ENCODE results near the gene KCP.

KCP gene

DNA sequence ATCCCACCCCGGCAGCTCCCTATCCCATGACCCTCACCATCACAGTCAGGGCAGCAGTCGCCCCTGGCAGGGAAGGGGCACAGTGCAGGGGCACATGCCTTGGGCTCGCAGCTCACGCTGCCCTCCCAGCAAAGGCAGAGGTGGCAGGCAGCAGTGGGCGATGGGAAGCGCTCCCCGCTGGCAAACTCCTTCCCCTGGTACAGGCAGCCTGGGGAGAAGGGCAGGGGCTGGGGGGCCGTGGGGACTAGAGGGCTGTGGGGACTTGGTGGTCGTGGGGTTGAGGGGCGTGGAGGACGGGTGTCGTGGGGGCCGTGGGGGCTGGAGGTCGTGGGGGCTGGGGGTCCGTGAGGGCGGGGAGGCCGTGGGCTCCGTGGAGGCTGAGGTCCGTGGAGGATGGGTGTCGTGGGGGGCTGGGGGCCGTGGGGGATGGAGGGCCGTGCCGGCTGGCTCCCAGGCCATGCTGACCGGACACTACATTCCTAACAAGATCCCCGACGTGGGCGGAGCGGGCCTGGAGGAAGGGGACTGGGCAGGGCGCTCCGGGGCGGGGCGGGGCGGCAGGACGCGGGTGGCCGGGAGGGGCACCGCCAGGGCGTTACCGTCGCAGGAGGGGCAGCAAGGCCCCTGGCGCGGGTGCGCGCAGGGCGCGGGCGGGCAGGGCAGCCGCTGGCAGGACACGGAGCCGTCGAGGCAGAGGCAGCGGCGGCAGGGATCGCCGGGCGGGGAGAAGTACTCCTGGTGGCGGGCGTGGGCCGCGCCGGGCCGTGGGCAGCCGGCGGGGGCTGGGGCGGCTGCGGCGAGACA is 20.0 kb downstream of the KCP start:
- Mint-ChIP-seq H3K4me3 (peak overlapping the region; percentile 36 to 57), H3K27ac (no peak overlapping the region), H3K27me3 (peaks cover 16% of the 10 kb centered on the region), H3K4me1 (no peaks in the 10 kb centered on the region), H3K9me3 (no peaks in the 10 kb centered on the region)
- DNase-seq, result no peak
- peak; percentile 35 for ATAC-seq

GRCh38 chr7:128889121-128889520 is 21.4 kb downstream of the KCP start:
- no peak for DNase-seq
- Mint-ChIP-seq H3K9me3 (no peaks in the 10 kb centered on the region), H3K27ac (no peak overlapping the region), H3K4me1 (no peaks in the 10 kb centered on the region), H3K4me3 (no peak overlapping the region), H3K27me3 (peaks cover 24% of the 10 kb centered on the region)
- ATAC-seq, result no peak

DNA sequence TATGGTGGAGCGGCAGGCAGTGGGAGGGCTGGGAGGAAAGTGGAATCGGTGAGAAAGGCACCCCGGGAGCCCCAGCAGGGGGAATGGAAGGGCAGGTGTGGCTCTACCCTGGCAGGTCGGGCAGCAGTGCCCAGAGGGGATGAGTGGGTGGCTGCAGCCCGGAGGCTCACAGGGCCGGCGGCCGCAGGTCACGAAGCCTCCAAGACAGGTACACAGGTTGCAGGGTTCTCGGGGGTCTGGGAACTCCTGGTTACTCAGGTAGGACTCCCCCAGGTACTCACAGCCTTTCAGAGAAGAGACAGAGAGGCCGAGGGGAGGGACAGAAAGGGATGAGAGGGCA is 21.8 kb downstream of the KCP start:
- H3K4me1 Mint-ChIP-seq, result no peaks in the 10 kb centered on the region

DNA sequence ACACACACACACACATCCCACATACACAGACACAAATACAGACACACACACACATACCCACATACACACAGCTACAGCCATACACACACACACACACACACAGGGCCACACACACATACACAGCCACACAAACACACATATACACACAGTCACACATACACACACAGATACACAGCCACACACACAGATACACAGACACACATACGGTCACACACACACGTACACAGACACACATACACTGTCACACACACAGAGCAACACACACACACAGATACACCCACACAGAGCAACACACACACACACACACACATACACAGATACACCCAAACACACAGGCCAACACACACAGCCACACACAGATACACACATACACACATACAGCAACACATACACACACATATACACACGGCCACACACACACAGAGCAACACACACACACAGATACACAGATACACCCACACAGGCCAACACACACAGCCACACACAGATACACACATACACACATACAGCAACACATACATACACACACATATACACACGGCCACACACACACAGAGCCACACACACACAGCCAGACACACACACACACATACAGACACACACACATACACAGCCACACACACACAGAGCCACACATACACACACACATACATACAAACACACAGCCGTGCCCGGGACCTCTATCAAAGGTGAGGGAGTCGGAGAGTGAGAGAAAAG is 22.3 kb downstream of the KCP start:
- Mint-ChIP-seq H3K27ac (no peak overlapping the region), H3K27me3 (peaks cover 24% of the 10 kb centered on the region), H3K9me3 (no peaks in the 10 kb centered on the region), H3K4me1 (no peaks in the 10 kb centered on the region), H3K4me3 (no peak overlapping the region)
- ATAC-seq, result no peak
- no peak for DNase-seq

More for the DNA sequence above, 21.8 kb downstream of the KCP start:
- Mint-ChIP-seq H3K4me3 (no peak overlapping the region), H3K27me3 (peaks cover 24% of the 10 kb centered on the region), H3K9me3 (no peaks in the 10 kb centered on the region), H3K27ac (no peak overlapping the region)
- DNase-seq (no peak), ATAC-seq (no peak)

DNA sequence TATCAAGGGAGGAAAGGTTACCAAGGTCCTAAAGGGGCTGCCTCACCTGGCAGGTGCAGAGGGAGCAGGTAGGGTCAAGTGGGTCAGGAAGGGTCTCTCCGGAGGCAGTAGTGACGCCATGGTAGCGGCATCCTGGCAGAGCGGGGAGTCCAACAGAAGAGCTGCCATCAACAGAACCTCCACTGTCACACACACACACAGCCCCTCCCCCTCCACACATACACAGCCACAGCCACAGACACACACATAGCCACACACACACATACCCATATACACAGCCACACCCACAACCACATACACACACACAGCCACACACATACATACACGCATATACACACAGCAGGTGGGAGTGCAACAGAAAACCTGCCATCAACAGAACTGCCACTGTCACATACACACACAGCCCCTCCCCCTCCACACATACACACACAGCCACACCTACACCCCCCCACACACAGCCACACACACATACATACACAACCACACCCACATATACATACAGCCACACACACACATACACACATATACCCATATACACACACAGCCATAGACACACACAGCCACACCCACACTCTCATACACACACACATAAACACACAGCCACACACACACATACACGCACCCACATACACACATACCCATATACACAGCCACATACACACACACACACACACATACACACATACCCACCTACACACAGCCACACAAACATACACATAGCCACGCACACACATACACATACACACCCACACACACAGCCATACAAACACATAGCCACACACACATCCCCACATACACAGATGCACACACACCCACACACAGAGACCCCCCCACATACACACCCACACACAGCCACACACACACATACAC is 23.1 kb downstream of the KCP start:
- H3K4me3 Mint-ChIP-seq, result no peak overlapping the region
- no peaks in the 10 kb centered on the region for H3K4me1 Mint-ChIP-seq
- H3K9me3 Mint-ChIP-seq, result no peaks in the 10 kb centered on the region
- H3K27ac Mint-ChIP-seq, result no peak overlapping the region
- peaks cover 19% of the 10 kb centered on the region for H3K27me3 Mint-ChIP-seq
- no peak for ATAC-seq
- DNase-seq, result no peak

- no peaks in the 10 kb centered on the region for H3K4me1 Mint-ChIP-seq
- no peaks in the 10 kb centered on the region for H3K9me3 Mint-ChIP-seq
- no peak overlapping the region for H3K4me3 Mint-ChIP-seq
- peaks cover 11% of the 10 kb centered on the region for H3K27me3 Mint-ChIP-seq
- ATAC-seq, result no peak
- no peak overlapping the region for H3K27ac Mint-ChIP-seq
- no peak for DNase-seq
These were observed 23.9 kb downstream of the KCP start for GRCh38 chr7:128886391-128887168.

GRCh38 chr7:128885370-128886187 is 24.9 kb downstream of the KCP start:
- Mint-ChIP-seq H3K27ac (no peak overlapping the region), H3K27me3 (peaks cover 9% of the 10 kb centered on the region), H3K4me1 (no peaks in the 10 kb centered on the region), H3K4me3 (no peak overlapping the region), H3K9me3 (no peaks in the 10 kb centered on the region)
- ATAC-seq, result no peak
- no peak for DNase-seq

DNA sequence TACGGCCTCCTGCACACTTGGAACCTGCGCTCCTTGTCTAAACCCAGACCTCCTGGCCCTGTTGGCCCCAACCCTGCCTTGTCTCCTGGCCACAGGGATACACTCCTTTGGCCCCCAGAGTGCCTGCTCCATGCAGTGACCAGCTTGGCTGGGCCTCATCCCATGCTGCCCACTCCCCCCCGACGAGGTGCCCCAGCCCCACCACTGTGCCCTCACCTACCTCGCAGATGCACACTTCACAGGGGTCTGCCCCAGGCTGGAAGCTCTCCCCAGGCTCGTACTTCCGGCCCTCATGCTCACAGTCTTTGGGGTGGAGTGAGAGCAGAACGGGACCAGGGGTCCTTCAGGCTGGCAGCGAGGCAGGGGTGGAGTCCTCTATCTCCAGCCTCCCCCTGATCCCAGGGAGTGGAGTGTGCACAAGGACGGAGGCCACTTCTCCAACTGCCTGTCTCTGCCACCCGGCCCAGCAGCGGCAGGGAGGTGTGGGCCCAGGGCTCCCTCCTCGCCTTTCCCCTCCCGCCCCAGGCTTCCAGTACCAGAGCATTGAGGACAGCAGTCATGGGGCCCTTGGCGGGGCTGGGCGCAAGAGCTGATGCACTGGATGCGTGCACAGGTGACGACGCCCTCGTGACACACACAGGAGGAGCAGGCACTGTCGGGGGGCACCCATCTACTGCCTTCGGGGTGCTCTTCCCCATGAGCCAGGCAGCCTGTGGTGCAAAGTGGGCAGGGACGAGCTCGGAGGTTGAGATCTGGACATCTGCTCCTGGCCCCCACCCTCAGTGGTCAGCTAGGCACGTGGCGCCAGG is 25.7 kb downstream of the KCP start:
- DNase-seq (no peak), ATAC-seq (no peak)
- no peak overlapping the region for H3K4me3 Mint-ChIP-seq
- no peak overlapping the region for H3K27ac Mint-ChIP-seq
- H3K27me3 Mint-ChIP-seq, result peaks cover 9% of the 10 kb centered on the region
- H3K9me3 Mint-ChIP-seq, result no peaks in the 10 kb centered on the region
- no peaks in the 10 kb centered on the region for H3K4me1 Mint-ChIP-seq

- H3K27me3 Mint-ChIP-seq, result peaks cover 9% of the 10 kb centered on the region
- H3K4me1 Mint-ChIP-seq, result no peaks in the 10 kb centered on the region
- H3K4me3 Mint-ChIP-seq, result no peak overlapping the region
- DNase-seq (peak; percentile 82 to 84), ATAC-seq (peak; percentile 80)
- H3K9me3 Mint-ChIP-seq, result no peaks in the 10 kb centered on the region
- H3K27ac Mint-ChIP-seq, result no peak overlapping the region
These were observed 26.7 kb downstream of the KCP start for GRCh38 chr7:128883622-128884448.

- Mint-ChIP-seq H3K27ac (no peak overlapping the region), H3K9me3 (no peaks in the 10 kb centered on the region), H3K4me3 (no peak overlapping the region), H3K4me1 (no peaks in the 10 kb centered on the region), H3K27me3 (peaks cover 9% of the 10 kb centered on the region)
- ATAC-seq, result no peak
- DNase-seq, result no peak
These were observed 28.4 kb downstream of the KCP start for GRCh38 chr7:128882134-128882533.

- Mint-ChIP-seq H3K4me3 (no peak overlapping the region), H3K4me1 (no peaks in the 10 kb centered on the region), H3K27ac (peak overlapping the region in 1 of 2 donors; percentile 4), H3K9me3 (no peaks in the 10 kb centered on the region), H3K27me3 (peaks cover 9% of the 10 kb centered on the region)
- DNase-seq (no peak), ATAC-seq (no peak)
These were observed 28.9 kb downstream of the KCP start for GRCh38 chr7:128881458-128882125.

DNA sequence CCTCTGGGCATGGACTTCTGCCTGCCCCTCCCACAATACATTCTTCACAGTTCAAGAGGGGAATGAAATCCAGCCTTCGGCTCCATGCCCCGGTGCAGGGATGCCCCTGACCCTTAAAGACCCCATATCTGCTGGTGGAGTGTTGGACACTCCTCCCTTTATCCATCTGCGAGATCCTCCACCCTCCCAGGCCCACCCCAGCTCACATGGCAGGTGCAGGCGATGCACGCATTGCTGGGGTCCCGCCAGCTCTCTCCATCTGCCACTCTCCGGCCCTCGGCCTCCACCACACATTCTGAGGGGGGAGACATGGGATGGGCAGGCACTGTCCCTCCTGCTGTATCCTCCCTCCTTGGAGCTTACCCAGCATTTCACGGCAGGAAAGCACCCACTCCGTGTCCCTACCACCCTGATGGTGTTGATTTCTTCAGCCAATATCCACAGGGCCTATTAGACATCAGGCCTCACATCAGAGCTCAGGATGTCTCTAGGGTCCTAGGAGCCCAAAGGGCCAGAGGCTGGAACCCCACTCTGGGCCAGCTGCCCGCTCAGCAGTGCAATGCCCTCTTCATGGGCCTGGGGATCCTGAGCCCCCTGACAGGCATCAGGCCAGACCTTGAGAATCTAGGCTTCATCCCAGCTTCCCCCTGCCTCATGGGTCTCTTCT is 29.6 kb downstream of the KCP start:
- Mint-ChIP-seq H3K9me3 (no peaks in the 10 kb centered on the region), H3K4me3 (no peak overlapping the region), H3K27ac (no peak overlapping the region), H3K27me3 (peaks cover 9% of the 10 kb centered on the region), H3K4me1 (no peaks in the 10 kb centered on the region)
- no peak for ATAC-seq
- DNase-seq, result no peak

Measured in stimulated activated naive CD8-positive, alpha-beta T cell treated with anti-CD3 and anti-CD28 coated beads, Interleukin-15, amount 100 ng/mL, for 72 hours (primary cell).